Midbrain (tissue), 1 donor: ENCODE measurements around the gene GP9.
"Not testable (repeated sequence)": the region's sequence is repeated elsewhere in the genome, so short reads cannot be mapped to it uniquely, and the experiment has no call there.

Experiments
- DNase-seq: peaks from one replicate; lab custom pipeline; 2025; lab: John Stamatoyannopoulos, UW

The GP9 gene

GRCh38 chr3:129050556-129051295, 9.9 kb upstream of the GP9 start:
- DNase-seq, result no peak

- no peak for DNase-seq
Measured at GRCh38 chr3:129051871-129052340, 8.7 kb upstream of the GP9 start.

- no peak for DNase-seq
Measured at GRCh38 chr3:129052675-129053074, 7.9 kb upstream of the GP9 start.

- DNase-seq, result no peak
Measured at GRCh38 chr3:129054605-129055104, 5.9 kb upstream of the GP9 start.

- DNase-seq, result no peak
Measured at GRCh38 chr3:129056451-129057173, 4.0 kb upstream of the GP9 start.

- DNase-seq, result no peak
Measured at GRCh38 chr3:129057249-129057648, 3.3 kb upstream of the GP9 start.

GRCh38 chr3:129058441-129059200, 2.0 kb upstream of the GP9 start:
- peak; percentile 75 for DNase-seq

- DNase-seq, result no peak
Measured at GRCh38 chr3:129059311-129059958, 1.1 kb upstream of the GP9 start.

GRCh38 chr3:129061023-129061887, 676 bp downstream of the GP9 start:
- no peak for DNase-seq

- DNase-seq, result no peak
Measured at GRCh38 chr3:129061888-129062834, 1.6 kb downstream of the GP9 start.

GRCh38 chr3:129063091-129063640, 2.6 kb downstream of the GP9 start:
- no peak for DNase-seq

GRCh38 chr3:129063841-129064482, 3.4 kb downstream of the GP9 start:
- no peak for DNase-seq

GRCh38 chr3:129065016-129065719, 4.6 kb downstream of the GP9 start:
- no peak for DNase-seq

- no peak for DNase-seq
Measured at GRCh38 chr3:129065720-129066073, 5.1 kb downstream of the GP9 start.

- not testable (repeated sequence) for DNase-seq
Measured at GRCh38 chr3:129067719-129068118, 7.1 kb downstream of the GP9 start.

GRCh38 chr3:129068291-129068886, 7.8 kb downstream of the GP9 start:
- no peak for DNase-seq

- DNase-seq, result not testable (repeated sequence)
Measured at GRCh38 chr3:129069313-129070085, 8.9 kb downstream of the GP9 start.
